ENCODE results near the gene TOM1L2.

Gene TOM1L2

GRCh38 chr17:17848311-17849082 is 123.7 kb downstream of the TOM1L2 start:
- no peak for DNase-seq (ENCODE audit: low spot score)

GRCh38 chr17:17847726-17848125 is 124.5 kb downstream of the TOM1L2 start:
- no peak for DNase-seq (ENCODE audit: low spot score)

DNA sequence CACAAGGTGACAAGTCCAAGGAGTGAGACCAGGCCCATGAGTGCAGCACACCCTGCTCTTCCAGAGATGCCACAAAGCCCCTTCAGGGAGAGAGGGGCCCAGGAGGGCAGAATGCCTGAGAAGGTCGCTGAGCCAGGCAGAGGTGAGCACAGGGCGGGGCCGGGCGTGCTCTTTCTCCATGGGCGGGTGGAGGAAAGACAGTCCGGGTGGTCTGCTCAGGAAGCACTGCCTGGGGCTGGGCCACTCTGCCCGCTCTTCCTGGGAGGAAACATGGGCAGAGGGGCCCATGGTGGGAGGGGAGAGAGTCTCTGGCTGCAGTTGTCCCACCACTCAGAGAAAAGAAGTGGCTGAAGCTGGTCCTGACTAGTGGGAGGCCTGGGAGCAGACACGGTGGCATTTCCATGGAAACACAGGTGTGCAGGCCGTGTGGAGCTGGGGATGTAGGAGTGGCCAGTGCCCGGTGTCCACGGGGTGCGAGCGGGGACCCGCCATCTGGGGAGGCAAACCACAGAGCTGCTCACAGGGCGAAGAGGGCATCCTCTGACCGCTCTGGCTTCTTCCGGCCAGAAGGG is 125.0 kb downstream of the TOM1L2 start:
- DNase-seq (ENCODE audit: low spot score) = no peak

GRCh38 chr17:17846645-17847044 is 125.6 kb downstream of the TOM1L2 start:
- no peak for DNase-seq (ENCODE audit: low spot score)

- DNase-seq (ENCODE audit: low spot score) = no peak
Observed at GRCh38 chr17:17846003-17846402, 126.2 kb downstream of the TOM1L2 start.

- no peak for DNase-seq (ENCODE audit: low spot score)
Observed at GRCh38 chr17:17845046-17845775, 127.0 kb downstream of the TOM1L2 start.

DNA sequence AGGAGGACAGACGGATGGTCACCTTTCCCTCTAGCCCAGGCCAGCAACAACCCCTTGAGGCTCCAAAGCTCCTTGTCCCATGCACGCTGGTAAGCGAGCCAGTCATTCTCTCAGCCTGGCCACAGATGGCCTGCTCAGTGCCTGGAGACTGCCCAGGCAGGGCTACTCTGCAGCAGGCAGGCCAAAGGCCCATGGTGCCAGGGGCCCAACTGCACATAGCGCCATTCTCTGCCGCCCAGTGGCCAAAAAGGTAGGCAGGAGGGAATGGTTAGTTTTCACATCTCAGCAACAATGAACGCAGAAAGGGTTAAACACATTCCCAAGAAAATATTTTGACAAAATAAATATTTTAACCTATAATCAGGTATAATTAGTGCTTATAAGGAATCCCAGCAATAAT is 127.7 kb downstream of the TOM1L2 start:
- no peak for DNase-seq (ENCODE audit: low spot score)

DNA sequence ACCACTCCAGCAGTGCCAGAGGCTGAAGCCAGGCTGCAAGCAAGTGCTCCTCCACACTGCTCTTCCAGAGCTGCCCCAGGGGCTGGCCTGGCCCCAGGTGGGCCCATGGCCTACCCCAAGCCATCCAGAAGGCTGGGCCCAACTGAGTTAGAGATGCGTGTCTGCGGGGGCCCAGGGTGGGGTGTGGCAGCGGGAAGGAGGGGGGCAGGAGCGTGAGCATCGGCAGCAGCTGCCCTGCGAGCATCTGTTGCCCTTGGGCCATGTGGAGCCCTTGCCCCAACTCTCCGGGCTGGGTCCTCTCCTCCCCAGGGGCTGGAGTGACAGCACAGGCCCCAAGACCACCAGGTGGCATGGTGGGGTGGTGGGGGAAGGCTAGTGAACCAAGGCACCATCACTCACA is 128.1 kb downstream of the TOM1L2 start:
- no peak for DNase-seq (ENCODE audit: low spot score)

DNA sequence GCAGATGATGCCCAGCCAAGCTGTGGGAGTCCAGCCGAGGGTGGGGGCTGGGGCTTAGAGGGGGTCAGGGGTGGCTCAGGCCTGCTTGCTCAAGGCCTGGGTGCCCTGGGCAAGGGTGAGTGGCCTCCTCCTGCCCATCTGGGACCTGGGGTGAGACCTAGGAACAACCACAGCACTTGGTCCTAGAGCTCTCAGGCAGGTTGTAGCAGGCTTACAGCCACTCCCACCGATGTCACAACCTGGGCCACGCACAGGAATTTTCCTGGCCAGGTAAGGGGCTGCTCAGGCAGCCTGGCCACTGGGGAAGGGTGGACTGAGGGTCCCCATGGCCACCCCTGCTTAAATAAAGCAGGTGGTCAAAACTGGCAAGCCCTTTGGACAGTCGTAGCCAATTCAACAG is 129.1 kb downstream of the TOM1L2 start:
- no peak for DNase-seq (ENCODE audit: low spot score)

DNA sequence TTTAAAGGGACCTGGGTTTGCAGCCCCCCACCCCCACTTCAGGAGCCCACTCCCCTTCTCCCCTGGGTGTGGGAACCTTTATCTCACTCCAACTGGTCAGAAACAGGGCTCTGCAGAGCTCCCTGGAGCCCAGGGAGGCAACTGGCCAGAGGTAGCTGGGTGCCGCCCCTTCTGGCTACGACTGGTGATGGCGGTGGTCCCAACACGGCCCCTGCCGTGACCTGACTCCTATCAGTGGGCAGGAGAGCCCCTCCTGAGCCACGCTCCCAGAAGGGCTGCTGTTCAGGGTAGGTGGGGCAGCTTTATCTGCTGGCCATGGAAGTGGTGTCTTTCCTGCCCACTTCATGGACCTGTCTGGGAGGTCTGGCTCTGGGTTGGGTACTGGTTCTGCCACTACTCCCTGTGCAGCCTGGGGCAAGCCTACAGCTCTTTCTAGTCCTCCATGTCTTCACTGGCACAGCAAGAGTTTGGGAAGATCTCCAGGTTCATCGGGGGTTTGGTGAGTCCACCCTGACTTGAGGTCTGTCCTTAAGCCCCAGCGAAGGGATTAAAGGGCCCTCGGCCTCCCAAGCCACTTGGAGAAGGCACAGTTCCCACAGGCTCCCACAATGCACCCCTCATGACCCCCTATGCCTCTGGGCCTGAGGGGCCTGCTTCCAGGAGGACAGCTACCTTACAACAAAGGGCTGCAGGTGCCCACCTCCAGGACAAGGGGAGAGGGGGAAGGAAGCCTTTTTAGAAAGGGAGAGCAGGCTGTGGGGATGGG is 129.9 kb downstream of the TOM1L2 start:
- no peak for DNase-seq (ENCODE audit: low spot score)

DNA sequence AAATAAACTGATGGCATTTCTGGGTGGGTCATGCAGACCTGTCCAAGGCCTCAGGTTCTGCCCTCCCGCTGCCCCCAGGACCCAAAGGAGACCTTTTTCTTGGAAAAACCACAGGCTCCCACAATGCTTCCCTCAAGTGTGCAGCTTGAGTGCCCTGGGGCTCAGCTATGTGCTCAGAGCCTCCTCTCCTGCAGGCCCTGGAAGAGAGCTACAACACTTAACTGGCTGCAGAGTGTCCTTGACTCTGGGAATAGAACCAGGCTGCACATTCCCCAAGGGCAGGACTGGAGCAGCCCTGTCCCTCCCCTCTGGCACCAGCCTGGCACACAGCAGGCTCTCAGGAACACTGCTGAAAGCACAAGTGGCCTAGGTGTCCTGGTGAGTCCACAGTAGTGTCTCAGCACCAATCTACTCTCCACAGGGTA is 130.6 kb downstream of the TOM1L2 start:
- DNase-seq (ENCODE audit: low spot score) = no peak

GRCh38 chr17:17840751-17841591 is 131.2 kb downstream of the TOM1L2 start:
- no peak for DNase-seq (ENCODE audit: low spot score)

GRCh38 chr17:17839791-17840707 is 132.2 kb downstream of the TOM1L2 start:
- peak; percentile 95 for DNase-seq (ENCODE audit: low spot score)

- no peak for DNase-seq (ENCODE audit: low spot score)
Observed at GRCh38 chr17:17837966-17838962, 133.9 kb downstream of the TOM1L2 start.

DNA sequence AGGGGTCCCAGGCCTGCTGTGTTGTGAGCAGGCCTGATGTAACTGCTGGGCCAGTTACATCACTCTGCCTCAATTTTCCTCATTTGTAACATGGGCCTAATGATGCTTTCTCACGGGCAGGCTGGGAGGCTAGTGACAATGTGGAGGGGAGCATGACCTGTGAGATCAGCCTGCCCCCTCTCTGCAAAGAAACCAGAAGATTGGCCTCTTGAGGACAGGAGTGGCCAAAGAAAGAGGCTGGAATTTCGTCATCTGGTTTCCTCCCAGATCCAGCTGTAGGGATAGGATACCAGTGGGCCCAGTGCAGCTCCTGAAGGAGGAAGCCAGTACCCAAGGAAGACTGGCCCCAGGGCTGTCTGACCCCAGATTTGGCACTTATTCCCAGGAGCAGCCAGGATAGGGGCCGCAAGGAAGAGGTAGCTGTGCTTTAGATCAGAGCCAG is 134.8 kb downstream of the TOM1L2 start:
- peak; percentile 70 for DNase-seq (ENCODE audit: low spot score)

DNA sequence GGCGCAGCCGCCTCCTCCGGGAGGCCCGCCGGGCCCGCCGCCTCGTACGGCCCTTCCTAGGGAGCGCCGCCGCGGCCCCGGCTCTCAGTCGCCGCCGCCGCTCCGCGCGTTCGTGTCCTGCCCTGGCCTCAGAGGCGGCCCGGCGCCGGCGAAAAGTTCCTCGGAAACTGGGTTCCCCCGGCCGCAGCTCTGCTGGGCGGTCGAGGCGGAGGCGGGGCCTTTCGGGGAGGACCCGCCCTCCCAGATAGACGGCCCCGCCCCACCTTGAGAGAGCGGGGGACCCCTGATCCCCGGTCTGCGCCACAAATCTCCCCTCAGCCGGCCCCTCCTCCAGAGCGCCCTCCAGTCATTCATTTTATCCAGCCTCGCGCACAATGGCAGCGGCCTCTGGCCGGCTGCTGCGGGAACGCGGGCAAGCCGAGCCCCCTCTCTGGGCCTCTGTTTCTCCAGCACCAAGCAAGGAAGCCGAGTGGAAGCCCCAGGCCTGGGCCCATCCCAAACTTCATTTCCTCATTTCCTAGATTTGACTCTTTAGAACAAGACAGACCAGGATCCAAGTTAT is 135.3 kb downstream of the TOM1L2 start, which contains the start of gene SREBF1:
Gene SREBF1, minus strand, starts transcription at position 169 of the 562 bp plus-strand sequence. CDS start 169 bp downstream, outside the sequence.
- DNase-seq (ENCODE audit: low spot score) = peak; percentile 71

DNA sequence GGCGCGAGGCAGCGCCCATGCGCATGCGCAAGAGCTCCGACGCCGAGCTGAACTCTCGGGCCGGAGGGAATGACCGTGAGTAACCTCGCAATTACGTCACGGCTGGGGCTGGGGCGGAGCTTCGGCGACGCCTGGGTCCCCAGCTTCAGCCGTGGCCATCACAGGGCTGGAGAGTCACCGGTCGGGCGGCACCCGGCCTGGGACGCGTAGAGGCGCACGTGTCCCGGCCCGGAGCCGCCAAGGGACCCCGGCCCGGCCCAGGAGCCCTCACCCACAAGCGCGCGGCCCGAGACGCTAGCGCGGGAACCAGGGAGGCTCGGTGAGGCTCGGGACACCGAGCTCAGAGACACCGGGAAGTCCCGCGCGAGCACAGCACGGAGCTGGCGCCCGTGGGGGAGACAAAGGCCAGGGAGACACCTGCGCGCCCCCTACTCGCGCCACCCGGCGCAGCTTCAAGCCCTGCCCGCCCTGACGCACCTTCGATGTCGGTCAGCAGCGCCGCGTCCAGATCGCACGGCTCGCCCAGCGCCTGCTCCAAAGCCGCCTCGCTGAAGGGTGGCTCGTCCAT is 135.9 kb downstream of the TOM1L2 start:
- DNase-seq (ENCODE audit: low spot score) = peak; percentile 97

Data from AG20443 (cell line).